GM12878 (cell line): ENCODE measurements around the gene KLHL15. TPM values are rescaled to one million over a fixed set of nuclear protein-coding genes. Genes with fewer than 3 reads are reported as not detected.

Source experiments
- ATAC-seq: fragments of 200-7000 bp; cut with Tn5 transposase; 3 replicates; pipeline ENCODE4 v1.9.1; 2020; ENCODE audit warnings: mild to moderate bottlenecking, moderate library complexity
- BruUV-seq: library from RNA; stranded (reverse); fragments of 400-500 nt; replicated peaks from 2 replicates; lab custom pipeline; 2021; lab: Mats Ljungman, UMichigan
- CTCF ChIA-PET: fragments of 300-600 bp; sonication (Branson Sonifier 250); formaldehyde crosslinking; extraction: SDS; loops from one replicate; lab custom pipeline; 2021; ENCODE audit warnings: inconsistent platforms; lab: Yijun Ruan, JAX
- POLR2A ChIA-PET: fragments of 350-600 bp; formaldehyde crosslinking; extraction: SDS; loops from one replicate; lab custom pipeline; 2021; ENCODE audit warnings: inconsistent platforms; lab: Charles Lee
- RAD21 ChIA-PET: fragments of 300-600 bp; sonication (Branson Sonifier 250); formaldehyde crosslinking; loops from one replicate; lab custom pipeline; 2023; ENCODE audit warnings: antibody characterized with exemption; ENCODE audit not compliant: unreplicated experiment; lab: Charles Lee
- SMC1A ChIA-PET: fragments of 300-600 bp; sonication (Branson Sonifier 250); formaldehyde crosslinking; loops from one replicate; lab custom pipeline; 2023; ENCODE audit not compliant: unreplicated experiment, uncharacterized antibody; lab: Charles Lee
- DNase-seq: peaks from one replicate; pipeline ENCODE4 v3.0.0-alpha.2; 2011; ENCODE audit warnings: low read depth, low spot score
- FAIRE-seq: peaks from 3 replicates; lab custom pipeline; 2011; peaks lifted over from hg19 to GRCh38; lab: Jason Lieb, UNC
- H2AFZ ChIP-seq: 2 replicates; pipeline ENCODE4 v1.6.0; 2011; ENCODE audit warnings: low read depth, low read length, control low read depth; ENCODE audit not compliant: control insufficient read depth
- H3K27ac ChIP-seq: 2 replicates; pipeline ENCODE4 v1.5.1; 2011; ENCODE audit warnings: control low read depth; ENCODE audit not compliant: control insufficient read depth, insufficient read depth
- H3K27me3 ChIP-seq, 2 experiments: replicated peaks in 1 of 2; 2 replicates each; pipeline versions ENCODE4 v1.6.0 to v1.6.1; 2011; ENCODE audit warnings: low read length in 1 of 2; ENCODE audit not compliant: control insufficient read depth in 2 of 2, insufficient read depth in 2 of 2
- H3K36me3 ChIP-seq, 2 experiments: 2 replicates each; pipeline ENCODE4 v1.5.1; 2011; ENCODE audit warnings: low read length in 1 of 2; ENCODE audit not compliant: control insufficient read depth in 2 of 2, insufficient read depth in 2 of 2
- H3K4me1 ChIP-seq: 2 replicates; pipeline ENCODE4 v1.6.1; 2011; ENCODE audit warnings: mild to moderate bottlenecking, low read length, moderate library complexity, mixed read lengths; ENCODE audit not compliant: control insufficient read depth, insufficient read depth
- H3K4me2 ChIP-seq: 2 replicates; pipeline ENCODE4 v1.6.0; 2011; ENCODE audit warnings: control low read depth; ENCODE audit not compliant: control insufficient read depth, insufficient read depth
- H3K4me3 ChIP-seq: fragments of 200-600 bp; sonication (generic); 2 replicates; pipeline ENCODE4 v1.5.1; 2016
- H3K79me2 ChIP-seq: 2 replicates; pipeline ENCODE4 v1.6.0; 2011; ENCODE audit warnings: low read length; ENCODE audit not compliant: control insufficient read depth, insufficient read depth
- H3K9ac ChIP-seq: 2 replicates; pipeline ENCODE4 v1.8.0; 2011; ENCODE audit warnings: low read length, control low read depth, mixed read lengths; ENCODE audit not compliant: control insufficient read depth, insufficient read depth
- H3K9me3 ChIP-seq: replicated peaks from 3 replicates; pipeline ENCODE4 v1.5.1; 2011; ENCODE audit warnings: mild to moderate bottlenecking, low read length; ENCODE audit not compliant: control insufficient read depth, insufficient read depth
- H4K20me1 ChIP-seq: 2 replicates; pipeline ENCODE4 v1.6.0; 2011; ENCODE audit not compliant: control insufficient read depth, insufficient read depth
- CBFB ChIP-seq: IDR thresholded peaks from 2 replicates; pipeline ENCODE4 v1.6.1; 2016; ENCODE audit warnings: antibody characterized with exemption, low read depth
- HSF1 ChIP-seq: fragments of 150-350 bp; IDR thresholded peaks from 2 replicates; pipeline ENCODE4 v1.6.1; 2014; ENCODE audit warnings: mild to moderate bottlenecking, low read depth, low read length
- IKZF2 ChIP-seq, 2 experiments: fragments of 450-650 bp; IDR thresholded peaks; 2 replicates each; pipeline ENCODE4 v1.6.1; 2017; ENCODE audit warnings: mild to moderate bottlenecking in 2 of 2, moderate library complexity in 2 of 2
- MEF2B ChIP-seq: fragments of 450-650 bp; IDR thresholded peaks from 2 replicates; pipeline ENCODE4 v1.6.1; 2018; ENCODE audit warnings: mild to moderate bottlenecking, moderate library complexity; ENCODE audit not compliant: partially characterized antibody, poor library complexity, severe bottlenecking
- MTA2 ChIP-seq: fragments of 450-650 bp; IDR thresholded peaks from 2 replicates; pipeline ENCODE4 v1.6.1; 2016; ENCODE audit warnings: low read depth, mild to moderate bottlenecking, moderate library complexity
- MYC ChIP-seq: IDR thresholded peaks from 2 replicates; pipeline ENCODE4 v1.6.1; 2011; ENCODE audit warnings: mild to moderate bottlenecking, low read length, moderate library complexity, inconsistent platforms; ENCODE audit not compliant: insufficient read depth, insufficient replicate concordance, insufficient read length, severe bottlenecking
- NFIC ChIP-seq: IDR thresholded peaks from 2 replicates; pipeline ENCODE4 v1.6.1; 2012; ENCODE audit warnings: low read depth, mild to moderate bottlenecking, inconsistent platforms, low read length, moderate library complexity
- PAX8 ChIP-seq: fragments of 450-650 bp; IDR thresholded peaks from 2 replicates; pipeline ENCODE4 v1.6.1; 2017; ENCODE audit warnings: mild to moderate bottlenecking, moderate library complexity
- RFX5 ChIP-seq: IDR thresholded peaks from 2 replicates; pipeline ENCODE4 v1.6.1; 2011; ENCODE audit warnings: low read depth, low read length, improper control_type of control experiment
- SMC3 ChIP-seq: IDR thresholded peaks from 2 replicates; pipeline ENCODE4 v1.6.1; 2011; ENCODE audit warnings: low read length, improper control_type of control experiment, borderline replicate concordance
- SUZ12 ChIP-seq: fragments of 200-600 bp; sonication (generic); IDR thresholded peaks from one replicate; pipeline ENCODE4 v1.6.1; 2018; ENCODE audit warnings: antibody characterized with exemption, mild to moderate bottlenecking; ENCODE audit not compliant: unreplicated experiment
- TCF7 ChIP-seq: IDR thresholded peaks from 2 replicates; pipeline ENCODE4 v1.6.1; 2014; ENCODE audit warnings: antibody characterized with exemption, borderline replicate concordance
- WRNIP1 ChIP-seq: IDR thresholded peaks from 2 replicates; pipeline ENCODE4 v1.6.1; 2011; ENCODE audit warnings: low read depth, low read length, improper control_type of control experiment, borderline replicate concordance
- ZNF207 ChIP-seq: fragments of 450-650 bp; IDR thresholded peaks from 2 replicates; pipeline ENCODE4 v1.6.1; 2014; ENCODE audit warnings: antibody characterized with exemption, mild to moderate bottlenecking, borderline replicate concordance
- ZNF217 ChIP-seq: fragments of 450-650 bp; IDR thresholded peaks from 2 replicates; pipeline ENCODE4 v1.6.1; 2017; ENCODE audit warnings: antibody characterized with exemption, mild to moderate bottlenecking
- ZNF24 ChIP-seq: fragments of 450-650 bp; IDR thresholded peaks from 2 replicates; pipeline ENCODE4 v1.6.1; 2017; ENCODE audit warnings: antibody characterized with exemption, mild to moderate bottlenecking
- ZNF622 ChIP-seq: fragments of 450-650 bp; IDR thresholded peaks from 2 replicates; pipeline ENCODE4 v1.6.1; 2017; ENCODE audit warnings: mild to moderate bottlenecking, inconsistent platforms
- WGBS: methylation state at CpG from one replicate; pipeline ENCODE4 v1.1.6; 2016; ENCODE audit warnings: low lambda C conversion rate; ENCODE audit not compliant: insufficient replicate concordance, insufficient coverage; ENCODE audit errors: missing lambda C conversion rate; 5-methylcytosine and 5-hydroxymethylcytosine counted together
- in situ Hi-C: fragments of 300-500 bp; cut with MboI; formaldehyde crosslinking; loops from 9 replicates; pipeline ENCODE4 v1.14.3; 2018; ENCODE audit warnings: mixed read lengths
- intact Hi-C: fragments of 100-400 bp; cut with micrococcal nuclease; formaldehyde crosslinking; loops from one replicate; pipeline ENCODE4 v1.14.2; 2022; ENCODE audit not compliant: unreplicated experiment
- polyA plus RNA-seq, 11 experiments: library from polyadenylated mRNA; depleted of rRNA in 4 of 11; unstranded in 6 of 11; stranded (reverse) in 5 of 11; fragments of >200 nt; fragmentation: Nextera tagmentation in 4 of 11; fragmentation: Illumina TruSeq in 1 of 11; extraction: Ambion mirVana in 4 of 11; extraction: Trizol in 1 of 11; gene quantifications; 1 replicate in 1 of 11; 2 replicates in 10 of 11; pipeline versions ENCODE4 v1.2.1 to v1.2.3, GENCODE V29; 2011 to 2016; ENCODE audit warnings: inconsistent platforms in 2 of 11, missing spikeins in 2 of 11, low read depth in 1 of 11
- total RNA-seq, 4 experiments: library from RNA; depleted of rRNA in 3 of 4; stranded (reverse); fragments of >200 nt in 3 of 4; fragmentation: Illumina TruSeq in 1 of 4; extraction: Trizol in 1 of 4; gene quantifications; 2 replicates each; pipeline versions ENCODE4 v1.2.1 to v1.2.3, GENCODE V29; 2013 to 2021

The KLHL15 gene
- total and polyA plus RNA-seq, 10 of the 15 experiments (the other 5 are each of a cell fraction or from before 2014, with no cell fraction given), result 1.4 to 7.0 (median 3.7) TPM

GRCh38 chrX:23981711-23982110 lies 45.3 kb downstream of the KLHL15 start:
- H3K9me3 ChIP-seq, result no peaks in the 10 kb centered on the region
- ChIA-PET POLR2A (interaction anchor here (0.5 kb wide), 1 partner anchor 205 kb away, joined by 3 read pairs; no protein-coding TSS in a partner anchor), SMC1A (interaction anchor here (0.7 to 0.9 kb wide), 2 partner anchors 68 to 70 kb away, joined by 3 read pairs; no protein-coding TSS in a partner anchor), RAD21 (no interaction called here), CTCF (interaction anchor here (1.3 kb wide), 1 partner anchor 31 kb away, joined by 3 read pairs; no protein-coding TSS in a partner anchor)
- H3K27me3 ChIP-seq, result no peaks in the 10 kb centered on the region
- in situ Hi-C loops, result no loop called here
- BruUV-seq, result no TSS peak
- no peaks in the 10 kb centered on the region; the same call in 1 of the 2 replicates for H4K20me1 ChIP-seq
- TF ChIP-seq WRNIP1 (no peak), NFIC (no peak), PAX8 (no peak), SMC3 (no peak), ZNF217 (no peak), TCF7 (no peak), ZNF622 (no peak)
- H3K79me2 ChIP-seq, result no peaks in the 10 kb centered on the region
- no peak overlapping the region for H3K9ac ChIP-seq
- WGBS, result 58% methylated on average over 2 of the region's 2 CpGs
- no peaks in the 10 kb centered on the region for H3K4me1 ChIP-seq
- FAIRE-seq, result no peak
- no peak overlapping the region for H3K27ac ChIP-seq
- H3K4me3 ChIP-seq, result no peak overlapping the region
- no peak overlapping the region for H2AFZ ChIP-seq
- no peak overlapping the region for H3K4me2 ChIP-seq
- no peaks in the 10 kb centered on the region for H3K36me3 ChIP-seq
- no peak for ATAC-seq
- intact Hi-C loops, result no loop called here
- DNase-seq, result no peak

GRCh38 chrX:23981222-23981621 lies 45.8 kb downstream of the KLHL15 start:
- DNase-seq, result no peak
- FAIRE-seq, result no peak
- Histone ChIP-seq H3K27ac (no peak overlapping the region), H3K9me3 (no peaks in the 10 kb centered on the region), H3K36me3 (no peaks in the 10 kb centered on the region), H3K27me3 (no peaks in the 10 kb centered on the region), H3K4me1 (no peaks in the 10 kb centered on the region), H3K4me2 (no peak overlapping the region), H3K4me3 (no peak overlapping the region), H3K79me2 (no peaks in the 10 kb centered on the region), H2AFZ (no peak overlapping the region), H3K9ac (no peak overlapping the region), H4K20me1 (no peaks in the 10 kb centered on the region; the same call in 1 of the 2 replicates)
- 52% methylated on average over 4 of the region's 4 CpGs for WGBS
- intact Hi-C loops (no loop called here), in situ Hi-C loops (no loop called here)
- ATAC-seq, result no peak
- ChIA-PET RAD21 (no interaction called here), POLR2A (interaction anchor here (0.5 to 1.0 kb wide), 2 partner anchors 8 to 204 kb away, joined by 3 read pairs; no protein-coding TSS in a partner anchor), CTCF (interaction anchor here (1.3 kb wide), 1 partner anchor 32 kb away, joined by 3 read pairs; no protein-coding TSS in a partner anchor), SMC1A (interaction anchor here (0.7 to 0.9 kb wide), 2 partner anchors 68 to 71 kb away, joined by 3 read pairs; no protein-coding TSS in a partner anchor)
- BruUV-seq, result no TSS peak
- TF ChIP-seq RFX5 (no peak), ZNF24 (no peak), MYC (no peak), MEF2B (no peak), CBFB (no peak), IKZF2 (IDR thresholded peaks at IDR 0.05) (no peak), MTA2 (no peak), HSF1 (no peak), SUZ12 (no peak), ZNF207 (no peak)
